Sigmoid colon (tissue), 7 donors: ENCODE measurements around the gene GGTLC1. TPM values are rescaled to one million over a fixed set of nuclear protein-coding genes. Genes with fewer than 3 reads are reported as not detected.
"Not testable (repeated sequence)": the region's sequence is repeated elsewhere in the genome, so short reads cannot be mapped to it uniquely, and the experiment has no call there.

ENCODE experiments used
- DNase-seq: peaks from one replicate; pipeline ENCODE4 v3.0.0-alpha.2; 2019
- H3K27ac ChIP-seq, 4 donors: fragments of 200-600 bp; sonication (generic); one replicate each; pipeline ENCODE4 v1.5.1; 2016 to 2019; ENCODE audit warnings: mild to moderate bottlenecking in 1 of 4
- H3K27me3 ChIP-seq, 3 donors: fragments of 200-600 bp; sonication (generic); one replicate each; pipeline ENCODE4 v1.5.1; 2019; ENCODE audit warnings: mild to moderate bottlenecking in 1 of 3
- H3K36me3 ChIP-seq, 4 donors: fragments of 200-600 bp; sonication (generic); one replicate each; pipeline ENCODE4 v1.5.1; 2016 to 2019
- H3K4me1 ChIP-seq, 4 donors: fragments of 200-600 bp; sonication (generic); one replicate each; pipeline ENCODE4 v1.5.1; 2017 to 2019
- H3K4me3 ChIP-seq, 4 donors: fragments of 200-600 bp; sonication (generic); one replicate each; pipeline ENCODE4 v1.5.1; 2017 to 2019; ENCODE audit warnings: mild to moderate bottlenecking in 2 of 4, moderate library complexity in 1 of 4
- H3K9me3 ChIP-seq, 4 donors: fragments of 200-600 bp in 3 of 4; sonication (generic) in 3 of 4; one replicate each; pipeline versions ENCODE4 v1.5.1 to v1.6.1; 2013 to 2019
- EP300 ChIP-seq, 4 donors: sonication (generic); formaldehyde crosslinking; IDR thresholded peaks; one replicate each; pipeline ENCODE4 v1.6.1; 2017; ENCODE audit warnings: antibody characterized with exemption in 4 of 4
- POLR2A ChIP-seq, 2 donors: fragments of 450-650 bp; IDR thresholded peaks; one replicate each; pipeline ENCODE4 v1.6.1; 2016; ENCODE audit warnings: antibody characterized with exemption in 2 of 2, mild to moderate bottlenecking in 2 of 2, moderate library complexity in 2 of 2
- POLR2AphosphoS5 ChIP-seq, 4 donors: sonication (generic); formaldehyde crosslinking; IDR thresholded peaks; one replicate each; pipeline ENCODE4 v1.6.1; 2017; ENCODE audit warnings: antibody characterized with exemption in 4 of 4
- WGBS, 2 donors: extraction: QIAGEN DNeasy Blood & Tissue Kit; methylation state at CpG; one replicate each; pipeline ENCODE4 v1.1.7; 2013; 5-methylcytosine and 5-hydroxymethylcytosine counted together
- intact Hi-C: fragments of 100-400 bp; cut with DNase I; formaldehyde crosslinking; loops from one replicate; pipeline ENCODE4 v1.15.1; 2023
- polyA plus RNA-seq, 3 donors: library from polyadenylated mRNA; stranded (reverse); fragments of 200-250 nt; gene quantifications; one replicate each; pipeline ENCODE4 v1.2.3, GENCODE V29; 2013
- total RNA-seq, 4 donors: library from RNA; depleted of rRNA; stranded (reverse); fragments of >200 nt; gene quantifications; one replicate each; pipeline ENCODE4 v1.1.0, GENCODE V29; 2016
- TF ChIP-seq, protein P1 (sequence below), 4 experiments: fragments of 450-650 bp in 3 of 4; fragments of 200-600 bp in 1 of 4; IDR thresholded peaks; one replicate each; pipeline ENCODE4 v1.5.1; 2016 to 2019; ENCODE audit warnings: antibody characterized with exemption in 4 of 4, mild to moderate bottlenecking in 3 of 4, moderate library complexity in 2 of 4
- donor health status: healthy with polysubstance abuse.
- donor health status: Bipolar disorder and iron deficiency.
- donor health status: healthy.

Gene GGTLC1
- total and polyA plus RNA-seq, 7 donors: not detected

DNA sequence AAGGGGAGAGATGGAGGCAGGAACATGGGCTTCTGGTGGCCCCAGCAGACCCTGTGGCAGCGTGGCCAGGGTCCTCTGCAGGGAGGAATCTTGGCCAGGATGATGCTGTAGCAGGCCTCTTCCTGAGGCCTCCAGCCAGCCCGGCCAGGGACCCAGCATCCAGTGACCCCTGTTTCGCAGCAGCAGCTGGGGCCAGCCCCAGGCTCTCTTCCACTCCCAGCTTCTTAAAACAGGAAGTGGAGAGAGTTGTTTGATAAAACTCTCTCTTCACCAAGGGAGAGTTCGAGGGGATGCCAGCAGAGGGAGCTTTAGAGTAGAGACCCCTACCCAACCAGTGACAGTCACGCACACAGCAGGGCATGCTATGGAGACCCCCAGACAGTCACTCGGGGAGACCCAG lies 10.1 kb downstream of the GGTLC1 start:
- 32 to 41% methylated on average over 6 of the region's 6 CpGs for WGBS, 2 donors
- DNase-seq, H3K9me3 ChIP-seq, H3K36me3 ChIP-seq, H3K27ac ChIP-seq, H3K4me1 ChIP-seq, H3K4me3 ChIP-seq, H3K27me3 ChIP-seq, intact Hi-C loops: not testable (repeated sequence)

DNA sequence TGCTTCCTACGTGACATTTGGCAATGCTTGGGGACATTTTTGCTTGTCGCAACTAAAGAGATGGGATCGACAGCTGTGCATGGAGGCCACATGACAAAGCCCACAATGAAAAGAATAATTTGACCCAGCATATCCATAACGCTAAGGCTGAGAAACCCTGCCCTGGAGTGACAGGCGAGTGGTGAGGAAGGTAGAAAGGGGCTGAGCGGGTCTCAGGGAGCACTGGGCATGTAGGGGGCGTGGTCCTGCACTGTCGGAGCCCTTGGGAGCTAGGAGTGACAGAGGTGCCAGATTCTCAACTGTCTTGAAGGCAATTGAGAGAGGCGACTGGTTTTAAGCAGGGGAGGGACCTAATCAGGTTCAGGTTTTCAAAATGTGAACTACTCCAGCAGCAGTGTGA lies 13.6 kb downstream of the GGTLC1 start:
- 57 to 62% methylated on average over 9 of the region's 9 CpGs for WGBS, 2 donors
- no peak for TF ChIP-seq POLR2A (IDR thresholded peaks at IDR 0.05)
- no peak for TF ChIP-seq POLR2AphosphoS5 (IDR thresholded peaks at IDR 0.05)
- TF ChIP-seq, protein P1, sequence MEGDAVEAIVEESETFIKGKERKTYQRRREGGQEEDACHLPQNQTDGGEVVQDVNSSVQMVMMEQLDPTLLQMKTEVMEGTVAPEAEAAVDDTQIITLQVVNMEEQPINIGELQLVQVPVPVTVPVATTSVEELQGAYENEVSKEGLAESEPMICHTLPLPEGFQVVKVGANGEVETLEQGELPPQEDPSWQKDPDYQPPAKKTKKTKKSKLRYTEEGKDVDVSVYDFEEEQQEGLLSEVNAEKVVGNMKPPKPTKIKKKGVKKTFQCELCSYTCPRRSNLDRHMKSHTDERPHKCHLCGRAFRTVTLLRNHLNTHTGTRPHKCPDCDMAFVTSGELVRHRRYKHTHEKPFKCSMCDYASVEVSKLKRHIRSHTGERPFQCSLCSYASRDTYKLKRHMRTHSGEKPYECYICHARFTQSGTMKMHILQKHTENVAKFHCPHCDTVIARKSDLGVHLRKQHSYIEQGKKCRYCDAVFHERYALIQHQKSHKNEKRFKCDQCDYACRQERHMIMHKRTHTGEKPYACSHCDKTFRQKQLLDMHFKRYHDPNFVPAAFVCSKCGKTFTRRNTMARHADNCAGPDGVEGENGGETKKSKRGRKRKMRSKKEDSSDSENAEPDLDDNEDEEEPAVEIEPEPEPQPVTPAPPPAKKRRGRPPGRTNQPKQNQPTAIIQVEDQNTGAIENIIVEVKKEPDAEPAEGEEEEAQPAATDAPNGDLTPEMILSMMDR (IDR thresholded peaks at IDR 0.05): no peak
- no peak for TF ChIP-seq EP300 (IDR thresholded peaks at IDR 0.05)
- Histone ChIP-seq H3K27me3 (no peaks in the 10 kb centered on the region), H3K36me3 (no peaks in the 10 kb centered on the region), H3K4me1 (no peaks in the 10 kb centered on the region), H3K4me3 (no peak overlapping the region), H3K27ac (no peak overlapping the region), H3K9me3 (no peaks in the 10 kb centered on the region)
- no peak for DNase-seq
- intact Hi-C loops: no loop called here

DNA sequence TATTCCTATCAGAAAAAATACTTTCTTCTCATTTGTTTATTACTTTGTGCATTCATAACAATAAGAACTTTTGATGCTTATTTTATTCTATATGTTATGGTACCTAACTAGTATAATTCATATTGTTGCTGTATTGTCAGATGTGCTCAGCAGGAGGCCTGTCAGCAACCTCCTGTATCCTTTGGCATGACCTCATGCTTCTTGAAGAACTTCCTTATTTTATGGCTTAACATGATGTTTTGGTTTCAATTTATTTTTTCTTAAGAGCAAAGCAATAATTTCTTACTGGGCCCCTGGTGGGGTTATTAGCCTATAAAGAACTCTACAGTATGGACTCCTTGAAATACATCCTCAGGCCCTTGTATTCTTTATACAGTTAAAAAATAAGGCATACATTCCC lies 17.3 kb downstream of the GGTLC1 start:
- no peaks in the 10 kb centered on the region for H3K36me3 ChIP-seq
- H3K4me1 ChIP-seq: no peaks in the 10 kb centered on the region
- DNase-seq: no peak
- no peaks in the 10 kb centered on the region for H3K9me3 ChIP-seq
- no peak overlapping the region for H3K27ac ChIP-seq
- intact Hi-C loops: no loop called here
- H3K4me3 ChIP-seq: no peak overlapping the region
- no peaks in the 10 kb centered on the region for H3K27me3 ChIP-seq
- TF ChIP-seq EP300 (IDR thresholded peaks at IDR 0.05): no peak
- no peak for TF ChIP-seq POLR2A (IDR thresholded peaks at IDR 0.05)
- TF ChIP-seq POLR2AphosphoS5 (IDR thresholded peaks at IDR 0.05): no peak
- TF ChIP-seq, protein P1 (IDR thresholded peaks at IDR 0.05): no peak

DNA sequence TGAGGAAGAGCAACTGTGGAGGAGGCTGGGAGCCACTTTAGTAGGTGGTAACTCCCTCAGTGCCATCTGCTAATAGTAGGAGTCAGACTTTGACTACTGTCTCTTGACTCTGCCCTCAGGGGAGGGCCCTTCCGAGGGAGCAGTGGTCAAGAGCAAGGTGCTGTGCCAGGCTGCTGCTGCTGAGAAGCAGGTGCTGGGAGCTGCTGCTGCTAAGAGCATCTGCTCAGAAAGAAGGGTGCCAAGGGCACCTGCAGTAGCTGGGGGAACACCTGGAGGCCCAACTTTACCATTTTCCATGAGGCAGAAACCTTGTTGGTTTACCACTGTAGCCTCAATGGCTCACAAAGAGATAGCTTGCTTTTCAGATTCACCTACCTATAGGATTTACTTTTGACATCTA lies 18.5 kb downstream of the GGTLC1 start:
- Histone ChIP-seq H3K4me1 (no peaks in the 10 kb centered on the region), H3K9me3 (no peaks in the 10 kb centered on the region), H3K27ac (no peak overlapping the region), H3K27me3 (no peaks in the 10 kb centered on the region), H3K4me3 (no peak overlapping the region), H3K36me3 (no peaks in the 10 kb centered on the region)
- TF ChIP-seq POLR2AphosphoS5 (IDR thresholded peaks at IDR 0.05): no peak
- TF ChIP-seq, protein P1 (IDR thresholded peaks at IDR 0.05): no peak
- no peak for TF ChIP-seq POLR2A (IDR thresholded peaks at IDR 0.05)
- TF ChIP-seq EP300 (IDR thresholded peaks at IDR 0.05): no peak
- WGBS, 2 donors: 56 to 69% methylated on average over 1 of the region's 1 CpG
- no peak for DNase-seq
- intact Hi-C loops: no loop called here

DNA sequence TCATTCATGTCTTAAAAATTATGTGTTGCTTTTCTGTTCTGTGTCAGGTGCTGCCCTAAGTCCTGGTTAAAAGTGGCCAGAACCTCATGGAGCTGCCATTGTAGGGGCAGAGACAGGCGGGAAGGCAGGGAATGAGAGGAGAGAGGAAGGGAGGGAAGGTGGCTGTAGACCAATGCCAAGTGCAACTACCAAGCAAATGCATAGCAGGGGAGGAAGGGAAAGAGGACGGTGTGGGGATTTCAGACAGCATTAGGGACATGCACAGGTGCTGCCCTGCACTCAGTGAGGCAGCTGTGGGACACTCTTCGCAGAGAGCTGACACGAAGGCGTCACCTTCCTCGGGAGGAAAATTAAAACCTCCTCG lies 21.0 kb downstream of the GGTLC1 start:
- Histone ChIP-seq H3K27ac (no peak overlapping the region), H3K9me3 (no peaks in the 10 kb centered on the region), H3K27me3 (no peaks in the 10 kb centered on the region), H3K36me3 (no peaks in the 10 kb centered on the region), H3K4me3 (no peak overlapping the region), H3K4me1 (no peaks in the 10 kb centered on the region)
- intact Hi-C loops: loop anchor here (10.0 kb wide), 1 partner anchor 63 kb away; no protein-coding TSS in a partner anchor
- DNase-seq: no peak
- no peak for TF ChIP-seq POLR2AphosphoS5 (IDR thresholded peaks at IDR 0.05)
- WGBS, 2 donors: 74 to 78% methylated on average over 7 of the region's 7 CpGs

DNA sequence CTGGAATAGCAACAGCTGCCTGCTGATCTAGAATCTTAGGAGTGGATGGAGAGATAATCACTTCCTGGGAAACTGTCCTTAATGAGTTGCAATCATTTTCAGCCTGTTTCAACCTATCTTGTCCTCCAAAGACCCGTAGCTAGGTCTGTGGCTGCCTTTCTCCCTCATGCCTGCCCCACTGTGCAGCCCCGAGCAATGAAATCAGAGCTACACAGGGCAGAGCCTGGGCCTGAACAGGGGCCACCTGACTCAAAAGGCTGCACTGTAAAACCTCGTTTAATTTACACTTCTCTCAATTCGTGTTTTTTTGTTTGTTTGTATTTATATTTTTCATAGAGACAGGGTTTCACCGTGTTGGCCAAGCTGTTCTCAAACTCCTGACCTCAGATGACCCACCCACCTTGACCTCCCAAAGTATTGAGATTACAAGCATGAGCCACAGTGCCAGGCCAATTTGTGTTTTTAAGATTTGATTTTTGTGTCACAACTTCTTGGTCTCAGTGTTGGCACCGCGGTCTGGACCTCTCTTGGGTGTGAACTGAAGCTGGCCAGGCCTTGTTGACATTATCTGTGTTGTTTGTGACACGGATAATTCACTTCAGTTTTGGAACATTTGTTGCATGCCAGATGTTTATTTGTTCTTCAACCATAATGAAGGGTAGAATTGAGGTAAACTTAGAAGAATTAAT lies 21.5 kb downstream of the GGTLC1 start:
- H3K36me3 ChIP-seq: no peaks in the 10 kb centered on the region
- WGBS, 2 donors: 64 to 79% methylated on average over 8 of the region's 8 CpGs
- H3K9me3 ChIP-seq: no peaks in the 10 kb centered on the region
- no peaks in the 10 kb centered on the region for H3K27me3 ChIP-seq
- no peaks in the 10 kb centered on the region for H3K4me1 ChIP-seq
- H3K4me3 ChIP-seq: no peak overlapping the region
- H3K27ac ChIP-seq: no peak overlapping the region
- TF ChIP-seq, protein P1 (IDR thresholded peaks at IDR 0.05): no peak
- TF ChIP-seq POLR2A (IDR thresholded peaks at IDR 0.05): no peak
- no peak for TF ChIP-seq POLR2AphosphoS5 (IDR thresholded peaks at IDR 0.05)
- no peak for TF ChIP-seq EP300 (IDR thresholded peaks at IDR 0.05)
- DNase-seq: no peak
- intact Hi-C loops: loop anchor here (10.0 kb wide), 1 partner anchor 62 kb away; no protein-coding TSS in a partner anchor
